Naive thymus-derived CD8-positive, alpha-beta T cell (primary cell): ENCODE measurements around the gene NTN3. TPM values are rescaled to one million over a fixed set of nuclear protein-coding genes. Genes with fewer than 3 reads are reported as not detected.

ENCODE experiments used
- ATAC-seq, 2 donors: fragments of 150-1000 bp; cut with Tn5 transposase in 1 of 2; sonication (Bioruptor Pico), chemical (Tn5 transposase) in 1 of 2; 1 replicate in 1 of 2; 2 replicates in 1 of 2; pipeline ENCODE4 v1.10.0; 2021; ENCODE audit warnings: mild to moderate bottlenecking in 2 of 2, moderate library complexity in 2 of 2
- POLR2A ChIA-PET: fragments of 350-600 bp; sonication (Branson Sonifier 250); formaldehyde crosslinking; loops from one replicate; lab custom pipeline; 2021; ENCODE audit warnings: antibody characterized with exemption; lab: Charles Lee
- DNase-seq, 10 donors: peaks; one replicate each; pipeline versions ENCODE4 v3.0.0 to v3.0.0-alpha.2; 2020 to 2022
- H3K27ac Mint-ChIP-seq, 10 donors: one replicate each; pipeline ENCODE4 v1.8.0; 2020 to 2022; ENCODE audit warnings: mild to moderate bottlenecking in 10 of 10, mixed read lengths in 10 of 10, moderate library complexity in 4 of 10, inconsistent platforms in 1 of 10
- H3K27me3 Mint-ChIP-seq, 5 donors: one replicate each; pipeline ENCODE4 v1.8.0; 2021 to 2022; ENCODE audit warnings: mixed read lengths in 5 of 5
- H3K36me3 Mint-ChIP-seq, 3 donors: one replicate each; pipeline ENCODE4 v1.8.0; 2020 to 2022; ENCODE audit warnings: mixed read lengths in 3 of 3, mild to moderate bottlenecking in 2 of 3, inconsistent platforms in 1 of 3
- H3K4me1 Mint-ChIP-seq, 4 donors: one replicate each; pipeline ENCODE4 v1.8.0; 2021 to 2022; ENCODE audit warnings: mixed read lengths in 4 of 4
- H3K4me3 Mint-ChIP-seq, 10 donors: one replicate each; pipeline ENCODE4 v1.8.0; 2020 to 2022; ENCODE audit warnings: mild to moderate bottlenecking in 10 of 10, mixed read lengths in 10 of 10, moderate library complexity in 6 of 10, inconsistent platforms in 1 of 10
- H3K9me3 Mint-ChIP-seq, 9 donors: one replicate each; pipeline ENCODE4 v1.8.0; 2020 to 2022; ENCODE audit warnings: mixed read lengths in 9 of 9, mild to moderate bottlenecking in 3 of 9, inconsistent platforms in 1 of 9, moderate library complexity in 1 of 9
- polyA plus RNA-seq, 3 donors: library from polyadenylated mRNA; unstranded; fragments of 300-500 nt; fragmentation: Illumina TruSeq; gene quantifications; one replicate each; pipeline ENCODE4 v1.2.3, GENCODE V29; 2021
- total RNA-seq, 8 experiments: library from RNA in 2 of 8; stranded (reverse) in 2 of 8; gene quantifications; one replicate each; pipeline ENCODE4 v1.2.3 and lab custom pipeline; 2021 to 2026

Gene NTN3
- total and polyA plus RNA-seq, 5 experiments from 2014 or later, result not detected

GRCh38 chr16:2470234-2470601 lies 879 bp upstream of the NTN3 start:
- Mint-ChIP-seq H3K4me1 (peaks cover 0 to 31% (median 21%) of the 10 kb centered on the region in 4 donors), H3K27ac (no peak overlapping the region), H3K4me3 (peak overlapping the region in 3 of 10 donors; percentile 27 to 41 (median 28)), H3K36me3 (no peaks in the 10 kb centered on the region), H3K27me3 (peaks cover 12 to 47% (median 22%) of the 10 kb centered on the region in 5 donors), H3K9me3 (no peaks in the 10 kb centered on the region)
- POLR2A ChIA-PET, result interaction anchor here (1.3 kb wide), 1 partner anchor 10 kb away, joined by 4 read pairs; the partner anchor contains the start of gene TEDC2
- ATAC-seq, result no peak
- no peak for DNase-seq

- DNase-seq (no peak), ATAC-seq (no peak)
- Mint-ChIP-seq H3K27me3 (peaks cover 12 to 47% (median 22%) of the 10 kb centered on the region in 5 donors), H3K4me1 (peaks cover 0 to 31% (median 21%) of the 10 kb centered on the region in 4 donors), H3K27ac (no peak overlapping the region), H3K4me3 (peak overlapping the region in 3 of 10 donors; percentile 27 to 41 (median 28)), H3K9me3 (no peaks in the 10 kb centered on the region), H3K36me3 (no peaks in the 10 kb centered on the region)
- POLR2A ChIA-PET, result interaction anchor here (1.3 kb wide), 1 partner anchor 11 kb away, joined by 4 read pairs; the partner anchor contains the start of gene TEDC2
Measured at GRCh38 chr16:2470603-2471015, 488 bp upstream of the NTN3 start.

- POLR2A ChIA-PET, result interaction anchor here (0.7 kb wide), 1 partner anchor 387 kb away, joined by 3 read pairs; no protein-coding TSS in a partner anchor
- no peak for ATAC-seq
- H3K9me3 Mint-ChIP-seq, result no peaks in the 10 kb centered on the region
- no peaks in the 10 kb centered on the region for H3K36me3 Mint-ChIP-seq
- H3K27ac Mint-ChIP-seq, result no peak overlapping the region
- no peak for DNase-seq
- H3K4me1 Mint-ChIP-seq, result peaks cover 4 to 39% (median 32%) of the 10 kb centered on the region in 4 donors
- H3K4me3 Mint-ChIP-seq, result peak overlapping the region in 2 of 10 donors; percentile 33 to 61
- H3K27me3 Mint-ChIP-seq, result peaks cover 12 to 44% (median 22%) of the 10 kb centered on the region in 5 donors
Measured at GRCh38 chr16:2471653-2472487, 773 bp downstream of the NTN3 start.

- H3K4me1 Mint-ChIP-seq, result peaks cover 5 to 40% (median 34%) of the 10 kb centered on the region in 4 donors
- no peaks in the 10 kb centered on the region for H3K9me3 Mint-ChIP-seq
- H3K36me3 Mint-ChIP-seq, result no peaks in the 10 kb centered on the region
- POLR2A ChIA-PET, result interaction anchor here (1.5 kb wide), 1 partner anchor 13 kb away, joined by 5 read pairs; the partner anchor contains the start of gene TEDC2
- ATAC-seq (no peak), DNase-seq (no peak)
- H3K27me3 Mint-ChIP-seq, result peaks cover 12 to 40% (median 19%) of the 10 kb centered on the region in 5 donors
- peak overlapping the region in 4 of 10 donors; percentile 33 to 73 (median 46) for H3K4me3 Mint-ChIP-seq
- no peak overlapping the region for H3K27ac Mint-ChIP-seq
Measured at GRCh38 chr16:2472488-2472864, 1.4 kb downstream of the NTN3 start.

GRCh38 chr16:2472885-2473445 lies 1.9 kb downstream of the NTN3 start:
- no peak for ATAC-seq
- DNase-seq, result no peak
- Mint-ChIP-seq H3K27ac (no peak overlapping the region), H3K4me1 (peaks cover 8 to 41% (median 37%) of the 10 kb centered on the region in 4 donors), H3K27me3 (peaks cover 12 to 40% (median 19%) of the 10 kb centered on the region in 5 donors), H3K4me3 (peak overlapping the region; percentile 56 to 89 (median 74)), H3K36me3 (no peaks in the 10 kb centered on the region), H3K9me3 (no peaks in the 10 kb centered on the region)
- POLR2A ChIA-PET, result interaction anchor here (1.5 kb wide), 1 partner anchor 13 kb away, joined by 5 read pairs; the partner anchor contains the start of gene TEDC2

- ATAC-seq (peak; percentile 9 to 11), DNase-seq (peak in 2 of 10 donors; percentile 29 to 34)
- no peak overlapping the region for H3K27ac Mint-ChIP-seq
- H3K9me3 Mint-ChIP-seq, result no peaks in the 10 kb centered on the region
- peak overlapping the region; percentile 56 to 89 (median 74) for H3K4me3 Mint-ChIP-seq
- H3K36me3 Mint-ChIP-seq, result no peaks in the 10 kb centered on the region
- POLR2A ChIA-PET, result interaction anchor here (0.7 to 1.5 kb wide), 3 partner anchors 14 to 41 kb away, joined by 3 to 5 read pairs (median 4); partner anchors contain the start of gene TEDC2
- H3K27me3 Mint-ChIP-seq, result peaks cover 11 to 36% (median 16%) of the 10 kb centered on the region in 5 donors
- peaks cover 11 to 42% (median 33%) of the 10 kb centered on the region in 4 donors for H3K4me1 Mint-ChIP-seq
Measured at GRCh38 chr16:2473446-2473926, 2.4 kb downstream of the NTN3 start.

GRCh38 chr16:2473999-2474876 lies 3.1 kb downstream of the NTN3 start:
- POLR2A ChIA-PET, result interaction anchor here (0.6 to 1.5 kb wide), 11 partner anchors 10 to 252 kb away, joined by 3 to 9 read pairs (median 4); partner anchors contain the start of genes ABCA3, AMDHD2 and TEDC2
- ATAC-seq, result peak; percentile 75 to 83
- no peaks in the 10 kb centered on the region for H3K9me3 Mint-ChIP-seq
- peak; percentile 43 to 79 (median 60) for DNase-seq
- peak overlapping the region; percentile 59 to 86 (median 71) for H3K4me3 Mint-ChIP-seq
- H3K27ac Mint-ChIP-seq, result peak overlapping the region in 1 of 10 donors; percentile 13
- peaks cover 11 to 39% (median 32%) of the 10 kb centered on the region in 4 donors for H3K4me1 Mint-ChIP-seq
- peaks cover 11 to 31% (median 15%) of the 10 kb centered on the region in 5 donors for H3K27me3 Mint-ChIP-seq
- H3K36me3 Mint-ChIP-seq, result no peaks in the 10 kb centered on the region

- H3K27me3 Mint-ChIP-seq, result peaks cover 7 to 24% (median 9%) of the 10 kb centered on the region in 5 donors
- H3K4me3 Mint-ChIP-seq, result peak within 1 kb of the TSS; percentile 66 to 90 (median 73)
- peak; percentile 56 to 88 (median 76) for DNase-seq
- peak within 1 kb of the TSS in 5 of 10 donors; percentile 13 to 73 (median 46) for H3K27ac Mint-ChIP-seq
- ATAC-seq, result peak; percentile 61 to 71
- H3K9me3 Mint-ChIP-seq, result no peaks in the 10 kb centered on the region
- H3K36me3 Mint-ChIP-seq, result no peaks in the 10 kb centered on the region
- POLR2A ChIA-PET, result interaction anchor here (0.6 to 1.4 kb wide), 10 partner anchors 10 to 664 kb away, joined by 3 to 9 read pairs (median 3); partner anchors contain the start of genes ABCA3, AMDHD2 and TEDC2
- H3K4me1 Mint-ChIP-seq, result peaks cover 11 to 34% (median 26%) of the 10 kb centered on the region in 4 donors
Measured at GRCh38 chr16:2474877-2475412, 3.8 kb downstream of the NTN3 start, which contains the start of gene TBC1D24. Gene TBC1D24, plus strand, starts transcription at chr16:2475127. Its CDS starts 21,022 bp downstream, at chr16:2496149.

- H3K27me3 Mint-ChIP-seq, result peaks cover 2 to 17% (median 5%) of the 10 kb centered on the region in 5 donors
- H3K4me1 Mint-ChIP-seq, result peaks cover 11 to 28% (median 21%) of the 10 kb centered on the region in 4 donors
- peak overlapping the region; percentile 58 to 90 (median 70) for H3K4me3 Mint-ChIP-seq
- ATAC-seq (peak; percentile 38 to 47), DNase-seq (peak in 5 of 10 donors; percentile 26 to 40 (median 36))
- H3K9me3 Mint-ChIP-seq, result no peaks in the 10 kb centered on the region
- H3K36me3 Mint-ChIP-seq, result no peaks in the 10 kb centered on the region
- POLR2A ChIA-PET, result interaction anchor here (0.7 to 1.4 kb wide), 7 partner anchors 9 to 664 kb away, joined by 3 to 9 read pairs (median 3); partner anchors contain the start of gene TEDC2
- peak overlapping the region in 4 of 10 donors; percentile 38 to 73 (median 58) for H3K27ac Mint-ChIP-seq
Measured at GRCh38 chr16:2475413-2476344, 4.6 kb downstream of the NTN3 start.

- Mint-ChIP-seq H3K27ac (peak overlapping the region in 4 of 10 donors; percentile 21 to 71 (median 36)), H3K36me3 (no peaks in the 10 kb centered on the region), H3K9me3 (no peaks in the 10 kb centered on the region), H3K4me3 (peak overlapping the region; percentile 58 to 83 (median 69)), H3K4me1 (peaks cover 11 to 28% (median 21%) of the 10 kb centered on the region in 4 donors), H3K27me3 (peaks cover 2 to 16% (median 5%) of the 10 kb centered on the region in 5 donors)
- DNase-seq (no peak), ATAC-seq (no peak)
- POLR2A ChIA-PET, result no interaction called here
Measured at GRCh38 chr16:2476345-2476720, 5.2 kb downstream of the NTN3 start.
